GM23338 (cell line): ENCODE data around the gene ALDH1A1. TPM values are rescaled to one million over a fixed set of nuclear protein-coding genes. Genes with fewer than 3 reads are reported as not detected.

Source experiments
- ATAC-seq: fragments of 200-7000 bp; cut with Tn5 transposase; 3 replicates; pipeline ENCODE4 v1.9.1; 2020
- DNase-seq: peaks from one replicate; pipeline ENCODE4 v3.0.0-alpha.2; 2015; ENCODE audit warnings: low spot score
- H2AFZ ChIP-seq: fragments of 200-600 bp; sonication (generic); 2 replicates; pipeline ENCODE4 v1.8.0; 2016; ENCODE audit warnings: antibody characterized with exemption, mild to moderate bottlenecking, moderate library complexity
- H3F3A ChIP-seq: fragments of 200-600 bp; sonication (generic); replicated peaks from 2 replicates; pipeline ENCODE4 v1.8.0; 2017; ENCODE audit warnings: antibody characterized with exemption, mixed run types, low read depth
- H3K27ac ChIP-seq: fragments of 200-600 bp; sonication (generic); 2 replicates; pipeline ENCODE4 v1.6.1; 2016; ENCODE audit warnings: low read depth
- H3K27me3 ChIP-seq: fragments of 200-600 bp; sonication (generic); 2 replicates; pipeline ENCODE4 v1.8.0; 2016; ENCODE audit warnings: mild to moderate bottlenecking, mixed run types, moderate library complexity; ENCODE audit not compliant: insufficient read depth
- H3K36me3 ChIP-seq: fragments of 200-600 bp; sonication (generic); 2 replicates; pipeline ENCODE4 v1.8.0; 2016; ENCODE audit warnings: mild to moderate bottlenecking; ENCODE audit not compliant: insufficient read depth
- H3K4me1 ChIP-seq: fragments of 200-600 bp; sonication (generic); 2 replicates; pipeline ENCODE4 v1.8.0; 2016; ENCODE audit warnings: mild to moderate bottlenecking, moderate library complexity; ENCODE audit not compliant: insufficient read depth
- H3K4me2 ChIP-seq: fragments of 200-600 bp; sonication (generic); 2 replicates; pipeline ENCODE4 v1.7.1; 2017; ENCODE audit warnings: mixed run types
- H3K4me3 ChIP-seq: fragments of 200-600 bp; sonication (generic); 2 replicates; pipeline ENCODE4 v1.6.1; 2016; ENCODE audit warnings: mixed run types
- H3K79me2 ChIP-seq: fragments of 200-600 bp; sonication (generic); replicated peaks from 2 replicates; pipeline ENCODE4 v1.8.0; 2017; ENCODE audit warnings: mild to moderate bottlenecking; ENCODE audit not compliant: insufficient read depth
- H3K9me2 ChIP-seq: fragments of 200-600 bp; sonication (generic); 2 replicates; pipeline ENCODE4 v1.8.0; 2017; ENCODE audit not compliant: insufficient read depth
- H4K20me1 ChIP-seq: fragments of 200-600 bp; sonication (generic); replicated peaks from 2 replicates; pipeline ENCODE4 v1.8.0; 2017; ENCODE audit warnings: mild to moderate bottlenecking; ENCODE audit not compliant: insufficient read depth
- H3K27ac Mint-ChIP-seq: 2 replicates; pipeline ENCODE4 v1.8.0; 2020; ENCODE audit warnings: inconsistent platforms, mild to moderate bottlenecking, moderate library complexity, mixed read lengths
- H3K27me3 Mint-ChIP-seq: 3 replicates; pipeline ENCODE4 v1.8.0; 2022; ENCODE audit warnings: low read depth, mild to moderate bottlenecking, moderate library complexity, mixed read lengths, inconsistent platforms; ENCODE audit not compliant: insufficient read depth, poor library complexity
- H3K36me3 Mint-ChIP-seq: 3 replicates; pipeline ENCODE4 v1.8.0; 2021; ENCODE audit warnings: low read depth, mild to moderate bottlenecking, inconsistent platforms, moderate library complexity, mixed read lengths
- H3K4me1 Mint-ChIP-seq: 3 replicates; pipeline ENCODE4 v1.8.0; 2020; ENCODE audit warnings: mild to moderate bottlenecking, inconsistent platforms, mixed read lengths
- H3K4me3 Mint-ChIP-seq: 3 replicates; pipeline ENCODE4 v1.8.0; 2021; ENCODE audit warnings: moderate library complexity, mild to moderate bottlenecking, inconsistent platforms, mixed read lengths
- H3K9me3 Mint-ChIP-seq: 3 replicates; pipeline ENCODE4 v1.8.0; 2020; ENCODE audit warnings: moderate library complexity, mild to moderate bottlenecking, inconsistent platforms, mixed read lengths
- CREB1 ChIP-seq: fragments of 250-450 bp; sonication (Bioruptor Pico); IDR thresholded peaks from 2 replicates; pipeline ENCODE4 v1.5.0; 2020; ENCODE audit warnings: low read depth, mild to moderate bottlenecking, moderate library complexity
- CTCF ChIP-seq, 2 experiments: fragments of 200-600 bp in 1 of 2; sonication (generic) in 1 of 2; conservative IDR thresholded peaks; 2 replicates each; pipeline versions ENCODE4 v1.5.1 to v1.6.1; 2016 to 2017; ENCODE audit warnings: antibody characterized with exemption in 2 of 2, low read depth in 2 of 2, mild to moderate bottlenecking in 2 of 2, moderate library complexity in 1 of 2
- ETS1 ChIP-seq: IDR thresholded peaks from 2 replicates; pipeline ENCODE4 v1.6.1; 2016; ENCODE audit warnings: antibody characterized with exemption
- EZH2 ChIP-seq: fragments of 200-600 bp; sonication (generic); IDR thresholded peaks from one replicate; pipeline ENCODE4 v1.8.0; 2017; ENCODE audit warnings: antibody characterized with exemption, mild to moderate bottlenecking, low read depth; ENCODE audit not compliant: unreplicated experiment
- EZH2phosphoT487 ChIP-seq: fragments of 200-600 bp; sonication (generic); IDR thresholded peaks from one replicate; pipeline ENCODE4 v1.8.1; 2018; ENCODE audit warnings: antibody characterized with exemption; ENCODE audit not compliant: unreplicated experiment
- JUNB ChIP-seq: IDR thresholded peaks from one replicate; pipeline ENCODE4 v1.6.1; 2016; ENCODE audit warnings: antibody characterized with exemption; ENCODE audit not compliant: unreplicated experiment
- NANOG ChIP-seq: IDR thresholded peaks from 2 replicates; pipeline ENCODE4 v1.6.1; 2016; ENCODE audit warnings: antibody characterized with exemption, borderline replicate concordance
- POLR2AphosphoS5 ChIP-seq: IDR thresholded peaks from 2 replicates; pipeline ENCODE4 v1.6.1; 2016; ENCODE audit warnings: antibody characterized with exemption, low read depth
- REST ChIP-seq: IDR thresholded peaks from one replicate; pipeline ENCODE4 v1.6.1; 2018; ENCODE audit warnings: antibody characterized with exemption; ENCODE audit not compliant: unreplicated experiment
- STAT1 ChIP-seq: IDR thresholded peaks from one replicate; pipeline ENCODE4 v1.6.1; 2016; ENCODE audit warnings: antibody characterized with exemption; ENCODE audit not compliant: unreplicated experiment
- ZNF114 ChIP-seq: fragments of 250-450 bp; sonication (Bioruptor Pico); IDR thresholded peaks from 2 replicates; pipeline ENCODE4 v1.5.0; 2020; ENCODE audit warnings: mild to moderate bottlenecking, moderate library complexity
- ZNF331 ChIP-seq: fragments of 250-450 bp; sonication (Bioruptor Pico); IDR thresholded peaks from 2 replicates; pipeline ENCODE4 v1.5.0; 2020; ENCODE audit warnings: low read depth, mild to moderate bottlenecking, moderate library complexity
- ZNF462 ChIP-seq: fragments of 250-450 bp; sonication (Bioruptor Pico); IDR thresholded peaks from 2 replicates; pipeline ENCODE4 v1.5.0; 2020; ENCODE audit warnings: mild to moderate bottlenecking, moderate library complexity
- polyA plus RNA-seq: library from polyadenylated mRNA; unstranded; fragments of >200 nt; fragmentation: Nextera tagmentation; extraction: Ambion mirVana; gene quantifications from 2 replicates; pipeline ENCODE4 v1.2.1, GENCODE V29; 2016
- total RNA-seq: library from RNA; depleted of rRNA; stranded (reverse); fragments of >200 nt; shearing (Covaris generic); gene quantifications from 2 replicates; pipeline ENCODE4 v1.2.3, GENCODE V29; 2014

ALDH1A1 gene
- total and polyA plus RNA-seq, 2 experiments from 2014 or later: 2.1 to 3.4 TPM

GRCh38 chr9:72915659-72916058 is 37.2 kb downstream of the ALDH1A1 start:
- H3K27me3 ChIP-seq: no peaks in the 10 kb centered on the region

More at GRCh38 chr9:72915659-72916058, 37.2 kb downstream of the ALDH1A1 start:
- peaks cover 11% of the 10 kb centered on the region for H3K4me1 Mint-ChIP-seq
- no peaks in the 10 kb centered on the region for H3K79me2 ChIP-seq
- no peaks in the 10 kb centered on the region for H3K9me2 ChIP-seq
- H3K4me3 ChIP-seq: no peak overlapping the region
- no peaks in the 10 kb centered on the region for H3K36me3 ChIP-seq
- H3K4me2 ChIP-seq: no peak overlapping the region
- ATAC-seq (no peak), DNase-seq (no peak)
- no peaks in the 10 kb centered on the region for H3K27me3 Mint-ChIP-seq
- no peaks in the 10 kb centered on the region for H3K36me3 Mint-ChIP-seq
- no peak overlapping the region for H3K27ac Mint-ChIP-seq
- H2AFZ ChIP-seq: no peak overlapping the region
- no peaks in the 10 kb centered on the region for H3K4me1 ChIP-seq
- no peak for TF ChIP-seq REST
- TF ChIP-seq ZNF114 (CRISPR knock-in tag): no peak
- no peak for TF ChIP-seq ZNF331 (CRISPR knock-in tag)
- no peak for TF ChIP-seq CREB1 (CRISPR knock-in tag)
- no peak for TF ChIP-seq CTCF (conservative IDR thresholded peaks at IDR 0.05; ENCODE audit: low read depth in 2 of 2)
- no peak for TF ChIP-seq ZNF462 (CRISPR knock-in tag)
- no peak for TF ChIP-seq POLR2AphosphoS5
- no peak for TF ChIP-seq EZH2
- TF ChIP-seq NANOG: no peak
- TF ChIP-seq ETS1: no peak
- no peak for TF ChIP-seq JUNB
- no peak for TF ChIP-seq EZH2phosphoT487
- TF ChIP-seq STAT1: no peak
- H3K27ac ChIP-seq: no peak overlapping the region
- H3K9me3 Mint-ChIP-seq: no peaks in the 10 kb centered on the region
- no peaks in the 10 kb centered on the region for H3F3A ChIP-seq
- H3K4me3 Mint-ChIP-seq: no peak overlapping the region
- H4K20me1 ChIP-seq: no peaks in the 10 kb centered on the region
